Aorta (tissue), 5 donors: ENCODE results near the gene CES1. TPM values are rescaled to one million over a fixed set of nuclear protein-coding genes. Genes with fewer than 3 reads are reported as not detected.
A peak's percentile ranks its signal among the peaks of the same experiment; 100 is the strongest.
"Not testable (repeated sequence)": the region's sequence is repeated elsewhere in the genome, so short reads cannot be mapped to it uniquely, and the experiment has no call there.

Source experiments
- ATAC-seq: fragments of 200-7000 bp; cut with Tn5 transposase; one replicate; pipeline ENCODE4 v1.9.1; 2022; ENCODE audit warnings: moderate library complexity; ENCODE audit not compliant: low FRiP score
- DNase-seq, 2 donors: peaks; one replicate each; pipeline ENCODE4 v3.0.0-alpha.2; 2020
- H3K27ac ChIP-seq, 2 donors: one replicate each; pipeline ENCODE4 v1.5.1; 2013; ENCODE audit warnings: low read length in 2 of 2, mild to moderate bottlenecking in 2 of 2, moderate library complexity in 2 of 2, control low read depth in 1 of 2, inconsistent platforms in 1 of 2, low read depth in 1 of 2
- H3K27me3 ChIP-seq, 2 donors: one replicate each; pipeline ENCODE4 v1.6.1; 2013; ENCODE audit warnings: control low read depth in 1 of 2, low read length in 1 of 2, mild to moderate bottlenecking in 1 of 2, moderate library complexity in 1 of 2; ENCODE audit not compliant: insufficient read depth in 2 of 2, control insufficient read depth in 1 of 2
- H3K36me3 ChIP-seq, 2 donors: one replicate each; pipeline ENCODE4 v1.6.1; 2013; ENCODE audit warnings: control low read depth in 1 of 2, low read length in 1 of 2, mild to moderate bottlenecking in 1 of 2; ENCODE audit not compliant: insufficient read depth in 2 of 2, control insufficient read depth in 1 of 2
- H3K4me1 ChIP-seq, 2 donors: one replicate each; pipeline ENCODE4 v1.6.1; 2013; ENCODE audit warnings: low read length in 2 of 2, control low read depth in 1 of 2, mild to moderate bottlenecking in 1 of 2, moderate library complexity in 1 of 2; ENCODE audit not compliant: insufficient read depth in 2 of 2, control insufficient read depth in 1 of 2
- H3K4me3 ChIP-seq, 2 donors: one replicate each; pipeline ENCODE4 v1.5.1; 2013; ENCODE audit warnings: low read length in 2 of 2, control low read depth in 1 of 2, mild to moderate bottlenecking in 1 of 2
- H3K9me3 ChIP-seq: one replicate; pipeline ENCODE4 v1.6.1; 2013; ENCODE audit warnings: mild to moderate bottlenecking, low read length; ENCODE audit not compliant: control insufficient read depth
- WGBS, 2 donors: extraction: QIAGEN DNeasy Blood & Tissue Kit; methylation state at CpG; one replicate each; pipeline ENCODE4 v1.1.7; 2013; 5-methylcytosine and 5-hydroxymethylcytosine counted together
- intact Hi-C, 2 donors: fragments of 100-400 bp; cut with DNase I; formaldehyde crosslinking; loops; one replicate each; pipeline versions ENCODE4 v1.14.2 to v1.15.0; 2022
- polyA plus RNA-seq, 2 donors: library from polyadenylated mRNA; stranded (reverse); fragments of 200-250 nt; gene quantifications; one replicate each; pipeline ENCODE4 v1.2.3, GENCODE V29; 2013
- total RNA-seq, 2 donors: library from RNA; stranded (reverse); fragmentation: NEBNext Ultra II Directional; extraction: Animal tissue kit (Norgen Biotek cat#: 25700); gene quantifications; one replicate each; pipeline ENCODE4 v1.2.1, GENCODE V29; 2021
- donor health status: healthy with polysubstance abuse.
- donor health status: Bipolar disorder and iron deficiency.
- donor health status: DM: no; HTN: no; CAD: no.
- donor health status: DM: no; HTN: no; CAD: no.
- donor health status: DM: yes; HTN: yes; CAD: no.

The CES1 gene
- total and polyA plus RNA-seq, 4 donors: 35.2 to 151 (median 65.1) TPM

- no peaks in the 10 kb centered on the region for H3K27me3 ChIP-seq
- ATAC-seq: no peak
- H3K4me1 ChIP-seq: no peaks in the 10 kb centered on the region
- 78 to 86% methylated on average over 4 of the region's 4 CpGs for WGBS, 2 donors
- DNase-seq: no peak
- H3K4me3 ChIP-seq: no peak overlapping the region
- H3K36me3 ChIP-seq: no peaks in the 10 kb centered on the region
- no peaks in the 10 kb centered on the region for H3K9me3 ChIP-seq
- intact Hi-C loops: no loop called here
- H3K27ac ChIP-seq: no peak overlapping the region
Observed at GRCh38 chr16:55836158-55836611, 3.3 kb upstream of the CES1 start.

GRCh38 chr16:55835581-55835980 lies 2.7 kb upstream of the CES1 start:
- intact Hi-C loops: no loop called here
- ATAC-seq: peak; percentile 53
- no peaks in the 10 kb centered on the region for H3K4me1 ChIP-seq
- H3K27ac ChIP-seq: no peak overlapping the region
- no peaks in the 10 kb centered on the region for H3K36me3 ChIP-seq
- DNase-seq: peak in 1 of 2 donors; percentile 57
- no peaks in the 10 kb centered on the region for H3K27me3 ChIP-seq
- 4 to 17% methylated on average over 1 of the region's 1 CpG for WGBS, 2 donors
- no peak overlapping the region for H3K4me3 ChIP-seq
- no peaks in the 10 kb centered on the region for H3K9me3 ChIP-seq

DNA sequence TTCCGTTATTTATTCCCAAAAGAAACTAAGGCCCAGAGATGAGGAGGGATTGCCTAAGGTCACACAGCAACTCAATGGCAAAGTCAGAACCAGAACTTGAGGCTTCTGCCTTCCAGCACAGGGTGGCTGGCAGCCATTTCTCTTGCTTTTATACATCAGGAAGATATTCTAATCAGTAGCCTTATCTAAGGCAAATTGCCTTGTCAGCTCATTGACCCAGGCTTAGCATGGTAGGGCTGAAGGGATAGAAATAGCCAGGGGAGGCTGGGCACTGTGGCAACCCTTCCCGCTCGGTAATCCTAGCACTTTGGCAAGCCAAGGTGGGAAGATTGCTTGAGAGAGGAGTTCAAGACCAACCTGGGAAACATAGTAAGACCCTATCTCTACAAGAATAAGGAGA lies 2.3 kb upstream of the CES1 start:
- ATAC-seq, H3K9me3 ChIP-seq, intact Hi-C loops, H3K27me3 ChIP-seq, H3K4me3 ChIP-seq, H3K4me1 ChIP-seq, H3K36me3 ChIP-seq, DNase-seq, H3K27ac ChIP-seq: not testable (repeated sequence)
- WGBS, 2 donors: 70 to 80% methylated on average over 3 of the region's 3 CpGs

DNA sequence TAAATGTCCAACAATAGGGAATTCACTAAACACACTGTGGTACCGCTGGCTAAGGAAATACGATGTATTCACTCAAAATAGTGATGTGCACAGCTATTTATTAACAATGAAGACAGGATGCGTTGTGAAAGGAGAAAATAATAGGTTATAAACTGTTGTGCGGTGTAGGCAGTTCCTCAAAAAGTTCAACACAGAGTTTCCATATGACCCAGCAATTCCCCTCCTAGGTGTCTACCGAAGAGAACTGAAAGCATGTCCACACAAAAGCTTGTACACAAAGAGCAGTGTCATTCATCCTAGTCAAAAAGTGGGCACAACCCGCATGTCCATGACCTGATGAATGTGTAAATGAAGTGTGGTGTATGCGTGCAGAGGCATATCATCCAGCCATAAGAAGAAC lies 1.2 kb upstream of the CES1 start:
- Histone ChIP-seq H3K4me3 (no peak overlapping the region), H3K4me1 (no peaks in the 10 kb centered on the region), H3K9me3 (no peaks in the 10 kb centered on the region), H3K36me3 (no peaks in the 10 kb centered on the region), H3K27ac (no peak overlapping the region), H3K27me3 (no peaks in the 10 kb centered on the region)
- WGBS, 2 donors: 77 to 81% methylated on average over 7 of the region's 7 CpGs
- DNase-seq: no peak
- no peak for ATAC-seq
- intact Hi-C loops: no loop called here

- no peak for ATAC-seq
- Histone ChIP-seq H3K27ac (no peak overlapping the region), H3K9me3 (no peaks in the 10 kb centered on the region)
Observed at GRCh38 chr16:55832425-55832772, 497 bp downstream of the CES1 start.

GRCh38 chr16:55830658-55831294 lies 2.1 kb downstream of the CES1 start:
- Histone ChIP-seq H3K4me3 (no peak overlapping the region), H3K9me3 (no peaks in the 10 kb centered on the region), H3K36me3 (no peaks in the 10 kb centered on the region), H3K27me3 (no peaks in the 10 kb centered on the region), H3K27ac (no peak overlapping the region), H3K4me1 (no peaks in the 10 kb centered on the region)
- no peak for ATAC-seq
- intact Hi-C loops: loop anchor here in 1 of 2 donors (2.0 kb wide), 1 partner anchor 70 kb away; no protein-coding TSS in a partner anchor
- no peak for DNase-seq
- 77 to 79% methylated on average over 6 of the region's 6 CpGs for whole genome bisulfite sequencing, 2 donors

More at GRCh38 chr16:55832425-55832772, 497 bp downstream of the CES1 start:
- H3K4me1 ChIP-seq: no peaks in the 10 kb centered on the region
- no peak for DNase-seq
- intact Hi-C loops: no loop called here
- WGBS, 2 donors: 69 to 77% methylated on average over 17 of the region's 17 CpGs
- H3K4me3 ChIP-seq: no peak overlapping the region
- H3K36me3 ChIP-seq: no peaks in the 10 kb centered on the region
- no peaks in the 10 kb centered on the region for H3K27me3 ChIP-seq

GRCh38 chr16:55829232-55829631 lies 3.7 kb downstream of the CES1 start:
- H3K36me3 ChIP-seq, H3K4me1 ChIP-seq, H3K4me3 ChIP-seq, H3K27ac ChIP-seq, H3K27me3 ChIP-seq, ATAC-seq, intact Hi-C loops, DNase-seq, H3K9me3 ChIP-seq: not testable (repeated sequence)
- WGBS, 2 donors: 84 to 91% methylated on average over 3 of the region's 3 CpGs

DNA sequence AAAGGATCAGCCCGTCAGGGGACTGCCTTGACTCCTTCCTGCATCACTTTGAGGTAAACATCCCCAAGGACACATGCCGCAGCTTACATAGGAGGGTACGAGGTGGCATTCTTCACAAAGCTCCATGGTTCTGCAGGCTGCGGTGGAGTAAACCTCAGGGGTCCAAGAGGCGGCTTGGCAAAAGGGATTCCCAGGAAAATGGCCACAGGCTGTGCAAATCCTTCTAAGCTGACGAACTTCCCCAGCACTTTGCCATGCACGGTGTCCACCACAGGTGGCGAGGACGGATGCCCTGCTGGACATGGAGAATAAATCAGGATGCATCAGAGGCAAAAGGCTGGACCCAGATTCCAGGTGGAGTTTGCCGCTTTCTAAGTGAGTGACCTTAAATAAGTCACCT lies 4.2 kb downstream of the CES1 start:
- no peak overlapping the region for H3K27ac ChIP-seq
- WGBS, 2 donors: 78 to 79% methylated on average over 10 of the region's 10 CpGs
- no peaks in the 10 kb centered on the region for H3K27me3 ChIP-seq
- H3K4me1 ChIP-seq: no peaks in the 10 kb centered on the region
- H3K36me3 ChIP-seq: no peaks in the 10 kb centered on the region
- DNase-seq (no peak), ATAC-seq (no peak)
- intact Hi-C loops: no loop called here
- no peaks in the 10 kb centered on the region for H3K9me3 ChIP-seq
- H3K4me3 ChIP-seq: no peak overlapping the region

DNA sequence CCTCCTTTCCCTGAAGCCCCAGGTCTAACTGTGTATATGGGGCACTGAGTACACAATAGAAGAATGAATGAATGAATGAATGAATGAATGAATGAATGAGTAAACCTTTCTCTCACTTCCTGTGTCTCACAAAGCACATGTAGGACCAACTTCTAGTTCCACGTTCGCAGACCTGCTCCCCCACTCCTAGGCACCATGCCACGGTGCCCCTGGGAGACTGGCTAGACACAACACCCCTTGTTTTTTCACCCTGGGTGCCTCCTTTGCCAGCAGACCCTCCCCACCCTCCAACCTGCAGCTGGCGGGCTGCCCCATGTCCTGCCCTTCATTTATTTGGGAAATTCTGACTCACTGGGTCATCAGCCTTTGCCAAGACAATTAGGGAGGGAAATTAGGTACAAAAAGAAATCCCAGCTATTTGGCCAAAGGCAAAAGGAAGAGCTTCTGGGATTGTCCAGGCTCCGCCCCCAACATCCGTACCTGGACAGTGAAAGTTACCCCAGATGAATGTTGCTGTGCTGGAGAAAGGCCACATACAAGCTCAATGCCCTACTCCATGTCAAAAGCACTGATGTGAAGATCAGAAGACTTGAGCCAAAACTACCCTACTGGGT lies 7.7 kb downstream of the CES1 start:
- Histone ChIP-seq H3K4me1 (no peaks in the 10 kb centered on the region), H3K27me3 (no peaks in the 10 kb centered on the region), H3K9me3 (no peaks in the 10 kb centered on the region), H3K4me3 (no peak overlapping the region), H3K27ac (no peak overlapping the region), H3K36me3 (peaks cover 0 to 2% of the 10 kb centered on the region in 2 donors)
- intact Hi-C loops: no loop called here
- ATAC-seq: no peak
- DNase-seq: no peak
- 60 to 64% methylated on average over 6 of the region's 6 CpGs for WGBS, 2 donors
